ENCODE measurements around the gene COA1.

DNA sequence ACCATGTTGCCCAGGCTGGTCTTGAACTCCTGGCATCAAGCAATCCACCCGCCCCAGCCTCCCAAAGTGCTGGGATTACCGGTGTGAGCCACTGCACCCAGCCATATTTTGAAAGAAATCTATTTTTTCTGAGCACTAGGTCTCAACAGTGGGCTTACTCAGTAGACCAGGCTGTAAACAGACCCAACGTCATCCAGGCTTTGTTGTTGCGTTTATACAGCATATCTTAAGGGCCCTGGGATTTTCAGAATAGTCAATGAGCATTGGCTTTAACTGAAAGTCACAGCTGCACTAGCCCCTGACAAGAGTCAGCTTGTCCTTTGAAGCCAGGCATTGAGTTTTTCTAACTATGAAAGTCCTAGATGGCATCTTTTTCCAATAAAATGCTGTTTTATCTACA lies 96.6 kb downstream of the COA1 start:
- TF ChIP-seq, protein P1, sequence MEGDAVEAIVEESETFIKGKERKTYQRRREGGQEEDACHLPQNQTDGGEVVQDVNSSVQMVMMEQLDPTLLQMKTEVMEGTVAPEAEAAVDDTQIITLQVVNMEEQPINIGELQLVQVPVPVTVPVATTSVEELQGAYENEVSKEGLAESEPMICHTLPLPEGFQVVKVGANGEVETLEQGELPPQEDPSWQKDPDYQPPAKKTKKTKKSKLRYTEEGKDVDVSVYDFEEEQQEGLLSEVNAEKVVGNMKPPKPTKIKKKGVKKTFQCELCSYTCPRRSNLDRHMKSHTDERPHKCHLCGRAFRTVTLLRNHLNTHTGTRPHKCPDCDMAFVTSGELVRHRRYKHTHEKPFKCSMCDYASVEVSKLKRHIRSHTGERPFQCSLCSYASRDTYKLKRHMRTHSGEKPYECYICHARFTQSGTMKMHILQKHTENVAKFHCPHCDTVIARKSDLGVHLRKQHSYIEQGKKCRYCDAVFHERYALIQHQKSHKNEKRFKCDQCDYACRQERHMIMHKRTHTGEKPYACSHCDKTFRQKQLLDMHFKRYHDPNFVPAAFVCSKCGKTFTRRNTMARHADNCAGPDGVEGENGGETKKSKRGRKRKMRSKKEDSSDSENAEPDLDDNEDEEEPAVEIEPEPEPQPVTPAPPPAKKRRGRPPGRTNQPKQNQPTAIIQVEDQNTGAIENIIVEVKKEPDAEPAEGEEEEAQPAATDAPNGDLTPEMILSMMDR (IDR thresholded peaks at IDR 0.05; ENCODE audit: insufficient read depth, low read length, poor library complexity, severe bottlenecking) = no peak
- no peak for TF ChIP-seq EZH2phosphoT487 (conservative IDR thresholded peaks at IDR 0.05; ENCODE audit: low read length)

Data from SU-DHL-6 (cell line).